PC-3 (cell line): ENCODE results near the gene CDH11.

Source experiments
- CTCF ChIP-seq: fragments of 300-600 bp; sonication (generic); conservative IDR thresholded peaks from 2 replicates; pipeline ENCODE4 v1.5.1; 2017; ENCODE audit warnings: antibody characterized with exemption, low read depth, mild to moderate bottlenecking, low read length
- EZH2 ChIP-seq: fragments of 300-600 bp; sonication (generic); IDR thresholded peaks from one replicate; pipeline ENCODE4 v1.6.1; 2017; ENCODE audit warnings: antibody characterized with exemption, mild to moderate bottlenecking, low read length; ENCODE audit not compliant: unreplicated experiment

- no peak for TF ChIP-seq CTCF
- TF ChIP-seq EZH2, result no peak
Measured at GRCh38 chr16:64989050-64989449, 132.8 kb downstream of the CDH11 start.
